HEK293 (cell line): ENCODE measurements around the gene BCAT1.

Experiments used
- CTCF ChIA-PET: fragments of 350-600 bp; formaldehyde crosslinking; extraction: SDS; loops from one replicate; lab custom pipeline; 2021; ENCODE audit warnings: antibody characterized with exemption; lab: Yijun Ruan, JAX
- POLR2A ChIA-PET: fragments of 300-600 bp; formaldehyde crosslinking; extraction: SDS; loops from one replicate; lab custom pipeline; 2020; ENCODE audit warnings: antibody characterized with exemption, inconsistent platforms; lab: Yijun Ruan, JAX
- H3K27ac ChIP-seq: fragments of 200-500 bp; sonication (Bioruptor generic); 2 replicates; pipeline ENCODE4 v1.5.1; 2014; ENCODE audit warnings: low read depth, low read length, control low read depth, inconsistent platforms; ENCODE audit errors: extremely low read depth
- H3K36me3 ChIP-seq, 2 experiments: fragments of 200-500 bp in 1 of 2; sonication (Bioruptor generic) in 1 of 2; 1 replicate in 1 of 2; 2 replicates in 1 of 2; pipeline ENCODE4 v1.5.1; 2014 to 2017; ENCODE audit warnings: inconsistent platforms in 2 of 2, low read length in 2 of 2; ENCODE audit not compliant: control insufficient read depth in 2 of 2, insufficient read depth in 1 of 2
- H3K4me1 ChIP-seq: fragments of 200-500 bp; sonication (Bioruptor generic); 2 replicates; pipeline ENCODE4 v1.5.1; 2014; ENCODE audit warnings: mild to moderate bottlenecking, low read length, inconsistent platforms; ENCODE audit not compliant: control insufficient read depth, insufficient read depth
- H3K4me3 ChIP-seq: 2 replicates; pipeline ENCODE4 v1.5.1; 2011; ENCODE audit warnings: low read depth, mild to moderate bottlenecking, control low read depth, low read length, moderate library complexity
- H3K9me3 ChIP-seq: fragments of 200-500 bp; sonication (Bioruptor generic); 2 replicates; pipeline ENCODE4 v1.5.1; 2014; ENCODE audit warnings: low read depth, low read length, inconsistent platforms; ENCODE audit not compliant: control insufficient read depth, insufficient read depth
- ELK4 ChIP-seq: IDR thresholded peaks from 2 replicates; pipeline ENCODE4 v1.6.1; 2011; ENCODE audit warnings: mild to moderate bottlenecking, low read depth, low read length, borderline replicate concordance
- KLF17 ChIP-seq: fragments of 450-650 bp; formaldehyde crosslinking; IDR thresholded peaks from 2 replicates; pipeline ENCODE4 v1.5.1; 2016; ENCODE audit warnings: missing biosample characterization, missing genetic modification characterization
- SETDB1 ChIP-seq: IDR thresholded peaks from one replicate; pipeline ENCODE4 v1.6.1; 2017; ENCODE audit warnings: mild to moderate bottlenecking, low read length, moderate library complexity, mixed read lengths; ENCODE audit not compliant: insufficient read length
- YY2 ChIP-seq: fragments of 450-650 bp; formaldehyde crosslinking; IDR thresholded peaks from 2 replicates; pipeline ENCODE4 v1.5.1; 2016; ENCODE audit warnings: missing biosample characterization, missing genetic modification characterization
- ZFHX2 ChIP-seq: fragments of 450-650 bp; formaldehyde crosslinking; conservative IDR thresholded peaks from 2 replicates; pipeline ENCODE4 v1.5.1; 2016; ENCODE audit warnings: missing biosample characterization, missing genetic modification characterization
- ZFP69B ChIP-seq: fragments of 450-650 bp; formaldehyde crosslinking; IDR thresholded peaks from 2 replicates; pipeline ENCODE4 v1.5.1; 2016; ENCODE audit warnings: missing biosample characterization, missing genetic modification characterization
- ZNF221 ChIP-seq: fragments of 450-650 bp; formaldehyde crosslinking; IDR thresholded peaks from 2 replicates; pipeline ENCODE4 v1.5.1; 2017; ENCODE audit warnings: missing biosample characterization, missing genetic modification characterization, borderline replicate concordance
- ZNF248 ChIP-seq: fragments of 450-650 bp; formaldehyde crosslinking; IDR thresholded peaks from 2 replicates; pipeline ENCODE4 v1.5.1; 2017; ENCODE audit warnings: missing biosample characterization, missing genetic modification characterization
- ZNF280C ChIP-seq: fragments of 450-650 bp; formaldehyde crosslinking; IDR thresholded peaks from 2 replicates; pipeline ENCODE4 v1.5.1; 2016; ENCODE audit warnings: missing biosample characterization, missing genetic modification characterization
- ZNF48 ChIP-seq: fragments of 450-650 bp; formaldehyde crosslinking; IDR thresholded peaks from 2 replicates; pipeline ENCODE4 v1.5.1; 2016; ENCODE audit warnings: missing biosample characterization, missing genetic modification characterization
- ZNF530 ChIP-seq: fragments of 450-650 bp; formaldehyde crosslinking; IDR thresholded peaks from 2 replicates; pipeline ENCODE4 v1.5.1; 2016; ENCODE audit warnings: low read depth, missing biosample characterization, missing genetic modification characterization
- ZNF580 ChIP-seq: fragments of 450-650 bp; formaldehyde crosslinking; IDR thresholded peaks from 2 replicates; pipeline ENCODE4 v1.5.1; 2016; ENCODE audit warnings: missing biosample characterization, missing genetic modification characterization
- ZNF624 ChIP-seq: fragments of 450-650 bp; formaldehyde crosslinking; IDR thresholded peaks from 2 replicates; pipeline ENCODE4 v1.5.1; 2017; ENCODE audit warnings: missing biosample characterization, missing genetic modification characterization
- ZNF660 ChIP-seq: fragments of 450-650 bp; IDR thresholded peaks from 2 replicates; pipeline ENCODE4 v1.5.1; 2018; ENCODE audit warnings: missing biosample characterization, mild to moderate bottlenecking, missing genetic modification characterization
- ZNF776 ChIP-seq: fragments of 450-650 bp; formaldehyde crosslinking; IDR thresholded peaks from 2 replicates; pipeline ENCODE4 v1.5.0; 2017; ENCODE audit warnings: missing biosample characterization, missing genetic modification characterization, borderline replicate concordance
- ZNF777 ChIP-seq: fragments of 450-650 bp; formaldehyde crosslinking; IDR thresholded peaks from 2 replicates; pipeline ENCODE4 v1.5.1; 2017; ENCODE audit warnings: missing biosample characterization, missing genetic modification characterization, borderline replicate concordance
- ZNF785 ChIP-seq: fragments of 450-650 bp; formaldehyde crosslinking; IDR thresholded peaks from 2 replicates; pipeline ENCODE4 v1.5.1; 2016; ENCODE audit warnings: missing biosample characterization, missing genetic modification characterization
- ZNF791 ChIP-seq: fragments of 450-650 bp; formaldehyde crosslinking; IDR thresholded peaks from 2 replicates; pipeline ENCODE4 v1.5.1; 2016; ENCODE audit warnings: missing biosample characterization, missing genetic modification characterization
- ZNF843 ChIP-seq: fragments of 450-650 bp; formaldehyde crosslinking; IDR thresholded peaks from 2 replicates; pipeline ENCODE4 v1.5.1; 2016; ENCODE audit warnings: missing biosample characterization, missing genetic modification characterization
- TF ChIP-seq, protein P1 (sequence below): fragments of 450-650 bp; formaldehyde crosslinking; IDR thresholded peaks from 2 replicates; pipeline ENCODE4 v1.5.1; 2017; ENCODE audit warnings: missing biosample characterization, missing genetic modification characterization
- TF ChIP-seq, protein P2 (sequence below): fragments of 450-650 bp; formaldehyde crosslinking; IDR thresholded peaks from 2 replicates; pipeline ENCODE4 v1.5.1; 2017; ENCODE audit warnings: missing biosample characterization, missing genetic modification characterization

The BCAT1 gene

GRCh38 chr12:24881724-24882371 is 67.1 kb downstream of the BCAT1 start:
- TF ChIP-seq ZNF280C (tag by site-specific recombination) (no peak), KLF17 (tag by site-specific recombination) (no peak)
- H3K36me3 ChIP-seq = no peaks in the 10 kb centered on the region
- ChIA-PET CTCF (interaction anchor here (0.7 to 1.0 kb wide), 2 partner anchors 12 to 111 kb away, joined by 3 read pairs; no protein-coding TSS in a partner anchor), POLR2A (no interaction called here)
- no peak overlapping the region for H3K27ac ChIP-seq
- H3K9me3 ChIP-seq = no peaks in the 10 kb centered on the region
- no peak overlapping the region for H3K4me3 ChIP-seq
- H3K4me1 ChIP-seq = no peaks in the 10 kb centered on the region

DNA sequence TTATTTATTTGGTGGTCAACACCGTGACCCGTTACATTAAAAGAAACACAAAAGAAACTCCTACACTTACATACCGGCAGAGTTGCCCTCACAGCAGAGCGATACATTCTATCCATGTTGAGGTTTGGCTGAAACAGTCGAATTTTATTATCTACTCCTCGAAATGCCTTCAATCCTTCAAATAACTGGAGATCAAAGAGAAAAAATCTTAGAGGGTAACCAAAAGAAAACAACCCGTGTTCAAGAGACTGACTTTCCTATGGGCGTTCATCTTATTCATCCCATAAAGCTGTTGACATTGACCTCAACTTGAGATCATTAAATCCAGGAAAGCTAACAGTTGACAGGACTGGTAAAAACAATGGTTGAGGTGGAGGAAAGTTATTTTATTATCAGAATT is 67.7 kb downstream of the BCAT1 start:
- ChIA-PET POLR2A (no interaction called here), CTCF (interaction anchor here (1.0 kb wide), 1 partner anchor 112 kb away, joined by 3 read pairs; no protein-coding TSS in a partner anchor)
- TF ChIP-seq ZNF580 (tag by site-specific recombination) (0 out of 2 replicates have a peak, but pooled peaks have one; percentile 59), ZNF843 (tag by site-specific recombination) (peak; percentile 36; the same call in 1 of the 2 replicates), ZNF791 (no peak)
- TF ChIP-seq, protein P1, sequence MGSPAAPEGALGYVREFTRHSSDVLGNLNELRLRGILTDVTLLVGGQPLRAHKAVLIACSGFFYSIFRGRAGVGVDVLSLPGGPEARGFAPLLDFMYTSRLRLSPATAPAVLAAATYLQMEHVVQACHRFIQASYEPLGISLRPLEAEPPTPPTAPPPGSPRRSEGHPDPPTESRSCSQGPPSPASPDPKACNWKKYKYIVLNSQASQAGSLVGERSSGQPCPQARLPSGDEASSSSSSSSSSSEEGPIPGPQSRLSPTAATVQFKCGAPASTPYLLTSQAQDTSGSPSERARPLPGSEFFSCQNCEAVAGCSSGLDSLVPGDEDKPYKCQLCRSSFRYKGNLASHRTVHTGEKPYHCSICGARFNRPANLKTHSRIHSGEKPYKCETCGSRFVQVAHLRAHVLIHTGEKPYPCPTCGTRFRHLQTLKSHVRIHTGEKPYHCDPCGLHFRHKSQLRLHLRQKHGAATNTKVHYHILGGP (tag by site-specific recombination) = peak; percentile 97
- TF ChIP-seq, protein P2, sequence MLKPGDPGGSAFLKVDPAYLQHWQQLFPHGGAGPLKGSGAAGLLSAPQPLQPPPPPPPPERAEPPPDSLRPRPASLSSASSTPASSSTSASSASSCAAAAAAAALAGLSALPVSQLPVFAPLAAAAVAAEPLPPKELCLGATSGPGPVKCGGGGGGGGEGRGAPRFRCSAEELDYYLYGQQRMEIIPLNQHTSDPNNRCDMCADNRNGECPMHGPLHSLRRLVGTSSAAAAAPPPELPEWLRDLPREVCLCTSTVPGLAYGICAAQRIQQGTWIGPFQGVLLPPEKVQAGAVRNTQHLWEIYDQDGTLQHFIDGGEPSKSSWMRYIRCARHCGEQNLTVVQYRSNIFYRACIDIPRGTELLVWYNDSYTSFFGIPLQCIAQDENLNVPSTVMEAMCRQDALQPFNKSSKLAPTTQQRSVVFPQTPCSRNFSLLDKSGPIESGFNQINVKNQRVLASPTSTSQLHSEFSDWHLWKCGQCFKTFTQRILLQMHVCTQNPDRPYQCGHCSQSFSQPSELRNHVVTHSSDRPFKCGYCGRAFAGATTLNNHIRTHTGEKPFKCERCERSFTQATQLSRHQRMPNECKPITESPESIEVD = peak; percentile 65
- Histone ChIP-seq H3K36me3 (no peaks in the 10 kb centered on the region), H3K4me1 (no peaks in the 10 kb centered on the region), H3K27ac (no peak overlapping the region), H3K9me3 (no peaks in the 10 kb centered on the region), H3K4me3 (no peak overlapping the region)

GRCh38 chr12:24880732-24881131 is 68.2 kb downstream of the BCAT1 start:
- H3K9me3 ChIP-seq = no peaks in the 10 kb centered on the region
- H3K27ac ChIP-seq = no peak overlapping the region
- ChIA-PET POLR2A (no interaction called here), CTCF (no interaction called here)
- no peak for TF ChIP-seq ZNF660 (tag by site-specific recombination)
- TF ChIP-seq ZNF624 (tag by site-specific recombination) = no peak
- no peak for TF ChIP-seq ZNF48 (tag by site-specific recombination)
- TF ChIP-seq ZNF785 (tag by site-specific recombination) = no peak
- no peak for TF ChIP-seq ZNF221
- no peak for TF ChIP-seq ZNF248 (tag by site-specific recombination)
- no peak for TF ChIP-seq SETDB1
- TF ChIP-seq ZFHX2 (tag by site-specific recombination) = no peak
- TF ChIP-seq ELK4 = no peak
- TF ChIP-seq ZNF777 (tag by site-specific recombination) = no peak
- TF ChIP-seq YY2 (tag by site-specific recombination) = no peak
- TF ChIP-seq ZFP69B (tag by site-specific recombination) = no peak
- no peak for TF ChIP-seq ZNF530
- no peak for TF ChIP-seq ZNF776 (tag by site-specific recombination)
- TF ChIP-seq, all 188 proteins: peak for 0
- no peaks in the 10 kb centered on the region for H3K36me3 ChIP-seq
- H3K4me3 ChIP-seq = no peak overlapping the region
- no peaks in the 10 kb centered on the region for H3K4me1 ChIP-seq
